HepG2 (cell line): ENCODE measurements around the gene C3orf22. TPM values are rescaled to one million over a fixed set of nuclear protein-coding genes. Genes with fewer than 3 reads are reported as not detected.

Source experiments
- ATAC-seq: fragments of 200-7000 bp; cut with Tn5 transposase; 3 replicates; pipeline ENCODE4 v1.9.1; 2020; ENCODE audit warnings: mild to moderate bottlenecking, moderate library complexity
- BruUV-seq: library from RNA; stranded (reverse); fragments of 400-500 nt; replicated peaks from 2 replicates; lab custom pipeline; 2021; lab: Mats Ljungman, UMichigan
- CTCF ChIA-PET: fragments of 300-600 bp; formaldehyde crosslinking; extraction: SDS; loops from one replicate; lab custom pipeline; 2021; ENCODE audit warnings: low total read pairs, inconsistent platforms, low intra/inter-chr PET ratio; lab: Yijun Ruan, JAX
- POLR2A ChIA-PET: fragments of 350-600 bp; sonication (Branson Sonifier 250); formaldehyde crosslinking; loops from one replicate; lab custom pipeline; 2020; ENCODE audit warnings: antibody characterized with exemption, inconsistent platforms; lab: Yijun Ruan, JAX
- DNase-seq: peaks from one replicate; pipeline ENCODE4 v3.0.0-alpha.2; 2015; ENCODE audit warnings: low spot score
- FAIRE-seq: peaks from 3 replicates; lab custom pipeline; 2011; peaks lifted over from hg19 to GRCh38; lab: Jason Lieb, UNC
- H2AFZ ChIP-seq: one replicate; pipeline ENCODE4 v1.6.1; 2011; ENCODE audit warnings: low read length, inconsistent platforms
- H3K27ac ChIP-seq: fragments of 300-600 bp; 3 replicates; pipeline ENCODE4 v1.8.0; 2011; ENCODE audit warnings: mixed run types, mild to moderate bottlenecking, mixed read lengths, low read length, inconsistent platforms; ENCODE audit not compliant: insufficient read depth; ENCODE audit errors: extremely low read length
- H3K27me3 ChIP-seq, 2 experiments: fragments of 200-600 bp in 1 of 2; 2 replicates in 1 of 2; 3 replicates in 1 of 2; pipeline versions ENCODE4 v1.6.0 to v1.8.0; 2011; ENCODE audit warnings: low read length in 2 of 2, mild to moderate bottlenecking in 2 of 2, moderate library complexity in 2 of 2, inconsistent platforms in 1 of 2; ENCODE audit not compliant: insufficient read depth in 2 of 2, control insufficient read depth in 1 of 2
- H3K36me3 ChIP-seq, 2 experiments: fragments of 200-600 bp in 1 of 2; replicated peaks in 1 of 2; 2 replicates in 1 of 2; 3 replicates in 1 of 2; pipeline versions ENCODE4 v1.5.1 to v1.8.0; 2011; ENCODE audit warnings: low read length in 2 of 2, inconsistent platforms in 1 of 2; ENCODE audit not compliant: insufficient read depth in 2 of 2, control insufficient read depth in 1 of 2
- H3K4me1 ChIP-seq: 2 replicates; pipeline ENCODE4 v1.5.1; 2012; ENCODE audit warnings: low read length, inconsistent platforms; ENCODE audit not compliant: insufficient read depth
- H3K4me2 ChIP-seq: 2 replicates; pipeline ENCODE4 v1.6.0; 2011; ENCODE audit warnings: low read depth, low read length, inconsistent platforms
- H3K4me3 ChIP-seq, 3 experiments: fragments of 200-600 bp in 1 of 3; sonication (generic), shearing (Covaris generic) in 1 of 3; replicated peaks in 1 of 3; 2 replicates each; pipeline ENCODE4 v1.5.1; 2011 to 2016; ENCODE audit warnings: low read length in 3 of 3, inconsistent platforms in 2 of 3, low read depth in 2 of 3, mild to moderate bottlenecking in 2 of 3, control low read depth in 1 of 3, mixed read lengths in 1 of 3; ENCODE audit not compliant: insufficient read depth in 1 of 3
- H3K79me2 ChIP-seq: one replicate; pipeline ENCODE4 v1.6.1; 2011; ENCODE audit warnings: low read length, inconsistent platforms; ENCODE audit not compliant: insufficient read depth
- H3K9ac ChIP-seq: 2 replicates; pipeline ENCODE4 v1.6.0; 2011; ENCODE audit warnings: mild to moderate bottlenecking, low read depth, low read length, inconsistent platforms; ENCODE audit not compliant: insufficient read depth
- H3K9me3 ChIP-seq: 2 replicates; pipeline ENCODE4 v1.5.1; 2012; ENCODE audit warnings: mild to moderate bottlenecking, low read length
- H4K20me1 ChIP-seq: 2 replicates; pipeline ENCODE4 v1.6.0; 2011; ENCODE audit warnings: inconsistent platforms, mild to moderate bottlenecking, low read length, moderate library complexity; ENCODE audit not compliant: insufficient read depth
- CHD2 ChIP-seq: IDR thresholded peaks from 2 replicates; pipeline ENCODE4 v1.6.1; 2011; ENCODE audit warnings: low read depth, low read length, improper control_type of control experiment
- FOXK1 ChIP-seq: sonication (generic); formaldehyde crosslinking; IDR thresholded peaks from 2 replicates; pipeline ENCODE4 v1.4.0; 2020; ENCODE audit warnings: low read depth, missing genetic modification reagents, borderline replicate concordance
- GFI1 ChIP-seq: sonication (generic); formaldehyde crosslinking; IDR thresholded peaks from 2 replicates; pipeline ENCODE4 v1.5.0; 2020; ENCODE audit warnings: missing genetic modification reagents, mild to moderate bottlenecking, borderline replicate concordance
- IRF9 ChIP-seq: sonication (generic); formaldehyde crosslinking; IDR thresholded peaks from 2 replicates; pipeline ENCODE4 v1.8.0; 2022; ENCODE audit warnings: missing genetic modification reagents, mild to moderate bottlenecking, borderline replicate concordance
- JUN ChIP-seq: sonication (generic); formaldehyde crosslinking; IDR thresholded peaks from 2 replicates; pipeline ENCODE4 v1.4.0; 2020; ENCODE audit warnings: mild to moderate bottlenecking, missing genetic modification reagents
- MZF1 ChIP-seq: sonication (generic); formaldehyde crosslinking; IDR thresholded peaks from 2 replicates; pipeline ENCODE4 v1.8.1; 2023; ENCODE audit warnings: mild to moderate bottlenecking, missing genetic modification reagents, borderline replicate concordance
- NFE2L2 ChIP-seq: fragments of 150-350 bp; IDR thresholded peaks from 2 replicates; pipeline ENCODE4 v1.6.1; 2014; ENCODE audit warnings: low read length
- PRPF4 ChIP-seq: fragments of 200-400 bp; formaldehyde crosslinking; IDR thresholded peaks from 2 replicates; pipeline ENCODE4 v1.6.1; 2016; ENCODE audit warnings: low read length, low read depth; ENCODE audit not compliant: poor library complexity, severe bottlenecking
- TIGD3 ChIP-seq: sonication (generic); formaldehyde crosslinking; IDR thresholded peaks from 2 replicates; pipeline ENCODE4 v1.5.1; 2020; ENCODE audit warnings: mild to moderate bottlenecking, missing genetic modification reagents, borderline replicate concordance
- TP53 ChIP-seq: sonication (generic); formaldehyde crosslinking; conservative IDR thresholded peaks from 2 replicates; pipeline ENCODE4 v1.4.0; 2020; ENCODE audit warnings: missing genetic modification reagents
- ZNF138 ChIP-seq: sonication (generic); formaldehyde crosslinking; IDR thresholded peaks from 2 replicates; pipeline ENCODE4 v1.5.0; 2020; ENCODE audit warnings: mild to moderate bottlenecking, low read depth, missing genetic modification reagents
- WGBS: methylation state at CpG from one replicate; pipeline ENCODE4 v1.1.6; 2017; ENCODE audit warnings: low lambda C conversion rate; 5-methylcytosine and 5-hydroxymethylcytosine counted together
- in situ Hi-C: cut with HindIII; loops from 2 replicates; pipeline ENCODE4 v1.10.0; 2017; ENCODE audit warnings: low pct_unique_long_range_greater_than_20kb; ENCODE audit not compliant: extremely low pct_ligation_motif_present
- intact Hi-C: fragments of 100-400 bp; cut with micrococcal nuclease; formaldehyde crosslinking; loops from one replicate; pipeline ENCODE4 v1.10.0; 2022; ENCODE audit not compliant: unreplicated experiment
- polyA plus RNA-seq, 8 experiments: library from polyadenylated mRNA; depleted of rRNA in 3 of 8; stranded (reverse) in 7 of 8; unstranded in 1 of 8; fragments of >200 nt; fragmentation: Illumina TruSeq in 4 of 8; extraction: Trizol in 4 of 8; gene quantifications; 2 replicates each; pipeline versions ENCODE4 v1.2.1 to v1.2.3, GENCODE V29; 2011 to 2016; ENCODE audit warnings: low read depth in 4 of 8, missing spikeins in 1 of 8, mixed read lengths in 1 of 8; ENCODE audit not compliant: insufficient read depth in 1 of 8
- total RNA-seq, 5 experiments: library from RNA; depleted of rRNA; stranded (reverse); fragments of >200 nt; fragmentation: Illumina TruSeq; extraction: Trizol; gene quantifications; 2 replicates each; pipeline ENCODE4 v1.2.3, GENCODE V29; 2016; ENCODE audit warnings: low read depth in 1 of 5
- TF ChIP-seq, protein P1 (sequence below): sonication (generic); formaldehyde crosslinking; IDR thresholded peaks from 2 replicates; pipeline ENCODE4 v1.5.0; 2020; ENCODE audit warnings: missing genetic modification reagents
- TF ChIP-seq, protein P2 (sequence below): sonication (generic); formaldehyde crosslinking; conservative IDR thresholded peaks from 2 replicates; pipeline ENCODE4 v1.4.0; 2020; ENCODE audit warnings: missing genetic modification reagents
- TF ChIP-seq, protein P3 (sequence below): sonication (generic); formaldehyde crosslinking; conservative IDR thresholded peaks from 2 replicates; pipeline ENCODE4 v1.8.0; 2022; ENCODE audit warnings: missing genetic modification reagents

The C3orf22 gene
- total and polyA plus RNA-seq, 2 of the 13 experiments (the other 11 are each of a cell fraction or from before 2014, with no cell fraction given): not detected

GRCh38 chr3:126569390-126569975, 10.8 kb upstream of the C3orf22 start (continued):
- no peak for TF ChIP-seq IRF9 (CRISPR knock-in tag)
- no peak for TF ChIP-seq FOXK1 (CRISPR knock-in tag)
- no peak for TF ChIP-seq TP53

- no peak for FAIRE-seq
- TF ChIP-seq, protein P1, sequence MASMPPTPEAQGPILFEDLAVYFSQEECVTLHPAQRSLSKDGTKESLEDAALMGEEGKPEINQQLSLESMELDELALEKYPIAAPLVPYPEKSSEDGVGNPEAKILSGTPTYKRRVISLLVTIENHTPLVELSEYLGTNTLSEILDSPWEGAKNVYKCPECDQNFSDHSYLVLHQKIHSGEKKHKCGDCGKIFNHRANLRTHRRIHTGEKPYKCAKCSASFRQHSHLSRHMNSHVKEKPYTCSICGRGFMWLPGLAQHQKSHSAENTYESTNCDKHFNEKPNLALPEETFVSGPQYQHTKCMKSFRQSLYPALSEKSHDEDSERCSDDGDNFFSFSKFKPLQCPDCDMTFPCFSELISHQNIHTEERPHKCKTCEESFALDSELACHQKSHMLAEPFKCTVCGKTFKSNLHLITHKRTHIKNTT (CRISPR knock-in tag): no peak
- TF ChIP-seq CHD2 (no peak), PRPF4 (no peak), NFE2L2 (no peak), GFI1 (no peak), MZF1 (CRISPR knock-in tag) (no peak), TIGD3 (no peak), ZNF138 (CRISPR knock-in tag) (no peak), JUN (CRISPR knock-in tag) (no peak)
- TF ChIP-seq, protein P2, sequence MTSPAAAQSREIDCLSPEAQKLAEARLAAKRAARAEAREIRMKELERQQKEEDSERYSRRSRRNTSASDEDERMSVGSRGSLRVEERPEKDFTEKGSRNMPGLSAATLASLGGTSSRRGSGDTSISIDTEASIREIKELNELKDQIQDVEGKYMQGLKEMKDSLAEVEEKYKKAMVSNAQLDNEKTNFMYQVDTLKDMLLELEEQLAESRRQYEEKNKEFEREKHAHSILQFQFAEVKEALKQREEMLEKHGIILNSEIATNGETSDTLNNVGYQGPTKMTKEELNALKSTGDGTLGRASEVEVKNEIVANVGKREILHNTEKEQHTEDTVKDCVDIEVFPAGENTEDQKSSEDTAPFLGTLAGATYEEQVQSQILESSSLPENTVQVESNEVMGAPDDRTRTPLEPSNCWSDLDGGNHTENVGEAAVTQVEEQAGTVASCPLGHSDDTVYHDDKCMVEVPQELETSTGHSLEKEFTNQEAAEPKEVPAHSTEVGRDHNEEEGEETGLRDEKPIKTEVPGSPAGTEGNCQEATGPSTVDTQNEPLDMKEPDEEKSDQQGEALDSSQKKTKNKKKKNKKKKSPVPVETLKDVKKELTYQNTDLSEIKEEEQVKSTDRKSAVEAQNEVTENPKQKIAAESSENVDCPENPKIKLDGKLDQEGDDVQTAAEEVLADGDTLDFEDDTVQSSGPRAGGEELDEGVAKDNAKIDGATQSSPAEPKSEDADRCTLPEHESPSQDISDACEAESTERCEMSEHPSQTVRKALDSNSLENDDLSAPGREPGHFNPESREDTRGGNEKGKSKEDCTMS (CRISPR knock-in tag): no peak
- TF ChIP-seq, protein P3, sequence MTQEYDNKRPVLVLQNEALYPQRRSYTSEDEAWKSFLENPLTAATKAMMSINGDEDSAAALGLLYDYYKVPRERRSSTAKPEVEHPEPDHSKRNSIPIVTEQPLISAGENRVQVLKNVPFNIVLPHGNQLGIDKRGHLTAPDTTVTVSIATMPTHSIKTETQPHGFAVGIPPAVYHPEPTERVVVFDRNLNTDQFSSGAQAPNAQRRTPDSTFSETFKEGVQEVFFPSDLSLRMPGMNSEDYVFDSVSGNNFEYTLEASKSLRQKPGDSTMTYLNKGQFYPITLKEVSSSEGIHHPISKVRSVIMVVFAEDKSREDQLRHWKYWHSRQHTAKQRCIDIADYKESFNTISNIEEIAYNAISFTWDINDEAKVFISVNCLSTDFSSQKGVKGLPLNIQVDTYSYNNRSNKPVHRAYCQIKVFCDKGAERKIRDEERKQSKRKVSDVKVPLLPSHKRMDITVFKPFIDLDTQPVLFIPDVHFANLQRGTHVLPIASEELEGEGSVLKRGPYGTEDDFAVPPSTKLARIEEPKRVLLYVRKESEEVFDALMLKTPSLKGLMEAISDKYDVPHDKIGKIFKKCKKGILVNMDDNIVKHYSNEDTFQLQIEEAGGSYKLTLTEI (CRISPR knock-in tag): no peak
These were observed 10.1 kb upstream of the C3orf22 start for GRCh38 chr3:126568776-126569342.

More at GRCh38 chr3:126568776-126569342, 10.1 kb upstream of the C3orf22 start:
- Histone ChIP-seq H3K4me3 (no peak overlapping the region), H3K27me3 (peaks cover 3% of the 10 kb centered on the region in 2 experiments; a peak in 2 of 5 replicates), H3K4me1 (peaks cover 20% of the 10 kb centered on the region), H4K20me1 (no peaks in the 10 kb centered on the region), H3K36me3 (no peaks in the 10 kb centered on the region), H3K4me2 (peak overlapping the region; percentile 36; the same call in 1 of the 2 replicates), H3K27ac (no peak overlapping the region), H3K9ac (no peak overlapping the region), H2AFZ (no peak overlapping the region), H3K9me3 (no peaks in the 10 kb centered on the region), H3K79me2 (no peaks in the 10 kb centered on the region)
- in situ Hi-C loops (no loop called here), intact Hi-C loops (no loop called here)
- peak; percentile 21 for ATAC-seq
- ChIA-PET POLR2A (no interaction called here), CTCF (interaction anchor here (1.2 kb wide), 1 partner anchor 46 kb away, joined by 3 read pairs; no protein-coding TSS in a partner anchor)
- no peak for DNase-seq
- no CpG with 5 or more reads among the region's 3 CpGs for WGBS
- no TSS peak for BruUV-seq
